ENCODE data around the gene CCDC102B. TPM values are rescaled to one million over a fixed set of nuclear protein-coding genes. Genes with fewer than 3 reads are reported as not detected.

CCDC102B gene
- total RNA-seq, 4 donors from 2014 or later: 3.8 to 15.1 (median 4.9) TPM

GRCh38 chr18:68928762-68929675 lies 131.1 kb downstream of the CCDC102B start:
- Histone ChIP-seq H3K36me3 (no peaks in the 10 kb centered on the region), H3K27ac (no peak overlapping the region), H3K4me3 (no peak overlapping the region), H3K9me3 (no peaks in the 10 kb centered on the region), H3K4me1 (no peaks in the 10 kb centered on the region), H3K27me3 (no peaks in the 10 kb centered on the region)
- no peak for ATAC-seq
- TF ChIP-seq POLR2A (IDR thresholded peaks at IDR 0.05): no peak
- TF ChIP-seq EP300 (IDR thresholded peaks at IDR 0.05): no peak
- no peak for TF ChIP-seq CTCF (IDR thresholded peaks at IDR 0.05)
- no peak for TF ChIP-seq POLR2AphosphoS5 (IDR thresholded peaks at IDR 0.05)
- WGBS, 2 donors (ENCODE audit: low coverage in 1 of 2): 69 to 73% methylated on average over 6 of the region's 6 CpGs

GRCh38 chr18:68935686-68936085 lies 137.8 kb downstream of the CCDC102B start:
- Histone ChIP-seq H3K9me3 (no peaks in the 10 kb centered on the region), H3K27me3 (no peaks in the 10 kb centered on the region), H3K27ac (no peak overlapping the region), H3K36me3 (no peaks in the 10 kb centered on the region), H3K4me1 (no peaks in the 10 kb centered on the region), H3K4me3 (no peak overlapping the region)
- no peak for ATAC-seq
- no peak for TF ChIP-seq POLR2A (IDR thresholded peaks at IDR 0.05)
- TF ChIP-seq POLR2AphosphoS5 (IDR thresholded peaks at IDR 0.05): no peak
- no peak for TF ChIP-seq EP300 (IDR thresholded peaks at IDR 0.05)

- no peaks in the 10 kb centered on the region for H3K27me3 ChIP-seq
- H3K9me3 ChIP-seq: no peaks in the 10 kb centered on the region
- no peaks in the 10 kb centered on the region for H3K4me1 ChIP-seq
- H3K4me3 ChIP-seq: no peak overlapping the region
- no peak for TF ChIP-seq EP300 (IDR thresholded peaks at IDR 0.05)
- no peak for TF ChIP-seq POLR2AphosphoS5 (IDR thresholded peaks at IDR 0.05)
- TF ChIP-seq CTCF (IDR thresholded peaks at IDR 0.05): no peak
- no peak for TF ChIP-seq POLR2A (IDR thresholded peaks at IDR 0.05)
- no peak for ATAC-seq
- H3K36me3 ChIP-seq: no peaks in the 10 kb centered on the region
- WGBS, 2 donors (ENCODE audit: low coverage in 1 of 2): 17 to 26% methylated on average over 4 of the region's 4 CpGs
- H3K27ac ChIP-seq: no peak overlapping the region
Observed at GRCh38 chr18:68937029-68937599, 139.2 kb downstream of the CCDC102B start.

GRCh38 chr18:68940039-68940438 lies 142.2 kb downstream of the CCDC102B start:
- Histone ChIP-seq H3K4me3 (no peak overlapping the region), H3K4me1 (no peaks in the 10 kb centered on the region), H3K27ac (no peak overlapping the region), H3K9me3 (no peaks in the 10 kb centered on the region), H3K27me3 (no peaks in the 10 kb centered on the region), H3K36me3 (no peaks in the 10 kb centered on the region)
- TF ChIP-seq POLR2A (IDR thresholded peaks at IDR 0.05) (no peak), EP300 (IDR thresholded peaks at IDR 0.05) (no peak), POLR2AphosphoS5 (IDR thresholded peaks at IDR 0.05) (no peak), CTCF (IDR thresholded peaks at IDR 0.05) (no peak)
- 42 to 66% methylated on average over 2 of the region's 2 CpGs for WGBS, 2 donors (ENCODE audit: low coverage in 1 of 2)
- ATAC-seq: no peak

GRCh38 chr18:68940754-68941153 lies 142.9 kb downstream of the CCDC102B start:
- ATAC-seq: no peak
- TF ChIP-seq CTCF (IDR thresholded peaks at IDR 0.05): no peak
- no peak for TF ChIP-seq EP300 (IDR thresholded peaks at IDR 0.05)
- TF ChIP-seq POLR2A (IDR thresholded peaks at IDR 0.05): no peak
- TF ChIP-seq POLR2AphosphoS5 (IDR thresholded peaks at IDR 0.05): no peak

More at GRCh38 chr18:68940754-68941153, 142.9 kb downstream of the CCDC102B start:
- Histone ChIP-seq H3K27ac (no peak overlapping the region), H3K4me3 (no peak overlapping the region), H3K27me3 (no peaks in the 10 kb centered on the region), H3K4me1 (no peaks in the 10 kb centered on the region), H3K9me3 (no peaks in the 10 kb centered on the region), H3K36me3 (no peaks in the 10 kb centered on the region)
